H1 (cell line): ENCODE results near the gene MGAT5B. TPM values are rescaled to one million over a fixed set of nuclear protein-coding genes. Genes with fewer than 3 reads are reported as not detected.

Source experiments
- CTCF ChIA-PET: fragments of 300-600 bp; sonication (Branson Sonifier 250); formaldehyde crosslinking; loops from one replicate; lab custom pipeline; 2021; ENCODE audit not compliant: partially characterized antibody; lab: Charles Lee
- POLR2A ChIA-PET: fragments of 300-600 bp; sonication (Branson Sonifier 250); formaldehyde crosslinking; loops from one replicate; lab custom pipeline; 2021; ENCODE audit warnings: inconsistent platforms; ENCODE audit not compliant: partially characterized antibody; lab: Charles Lee
- DNase-seq, 2 experiments: peaks; one replicate each; pipeline versions ENCODE4 v3.0.0 to v3.0.0-alpha.2; 2010 to 2022; ENCODE audit warnings: low spot score in 2 of 2, low read depth in 1 of 2, mixed read lengths in 1 of 2
- FAIRE-seq: peaks from 2 replicates; lab custom pipeline; 2011; peaks lifted over from hg19 to GRCh38; lab: Jason Lieb, UNC
- H2AFZ ChIP-seq: 2 replicates; pipeline ENCODE4 v1.8.1; 2012; ENCODE audit warnings: low read length, inconsistent platforms
- H2AK5ac ChIP-seq: 2 replicates; pipeline ENCODE4 v1.6.1; 2013; ENCODE audit warnings: low read depth, low read length
- H2BK120ac ChIP-seq: replicated peaks from 2 replicates; pipeline ENCODE3; 2013; ENCODE audit warnings: low read depth, low read length, inconsistent platforms
- H2BK12ac ChIP-seq: 2 replicates; pipeline ENCODE4 v1.6.1; 2013; ENCODE audit warnings: low read depth, low read length
- H2BK15ac ChIP-seq: 2 replicates; pipeline ENCODE4 v1.6.1; 2013; ENCODE audit warnings: low read length
- H2BK20ac ChIP-seq: 2 replicates; pipeline ENCODE4 v1.6.1; 2013; ENCODE audit warnings: low read length
- H2BK5ac ChIP-seq: 2 replicates; pipeline ENCODE4 v1.6.1; 2013; ENCODE audit warnings: low read depth, low read length
- H3K14ac ChIP-seq: 2 replicates; pipeline ENCODE4 v1.6.1; 2013; ENCODE audit warnings: inconsistent platforms; ENCODE audit not compliant: insufficient read length
- H3K18ac ChIP-seq: 2 replicates; pipeline ENCODE4 v1.6.1; 2013; ENCODE audit warnings: low read length; ENCODE audit errors: extremely low read depth
- H3K23ac ChIP-seq: 2 replicates; pipeline ENCODE4 v1.6.1; 2013; ENCODE audit warnings: inconsistent platforms; ENCODE audit not compliant: insufficient read length
- H3K23me2 ChIP-seq: 2 replicates; pipeline ENCODE4 v1.6.1; 2013; ENCODE audit warnings: low read depth, low read length
- H3K27ac ChIP-seq: 2 replicates; pipeline ENCODE4 v1.6.1; 2011; ENCODE audit warnings: low read depth, low read length, inconsistent platforms
- H3K27me3 ChIP-seq, 4 experiments: replicated peaks in 1 of 4; 1 replicate in 1 of 4; 2 replicates in 3 of 4; pipeline versions ENCODE4 v1.6.1 to v1.8.1; 2011 to 2013; ENCODE audit warnings: low read length in 3 of 4, mild to moderate bottlenecking in 3 of 4, inconsistent platforms in 2 of 4, mixed read lengths in 2 of 4, moderate library complexity in 1 of 4; ENCODE audit not compliant: control insufficient read depth in 3 of 4, insufficient read depth in 3 of 4; ENCODE audit errors: extremely low read depth in 1 of 4
- H3K36me3 ChIP-seq, 4 experiments: 2 replicates each; pipeline versions ENCODE4 v1.6.1 to v1.8.1; 2011 to 2013; ENCODE audit warnings: mild to moderate bottlenecking in 4 of 4, low read length in 3 of 4, moderate library complexity in 2 of 4, control low read depth in 1 of 4, inconsistent platforms in 1 of 4; ENCODE audit not compliant: insufficient read depth in 4 of 4, control insufficient read depth in 2 of 4
- H3K4ac ChIP-seq: replicated peaks from 2 replicates; pipeline ENCODE3; 2013; ENCODE audit warnings: low read length, low read depth, mixed read lengths, inconsistent platforms; ENCODE audit not compliant: insufficient read length
- H3K4me1 ChIP-seq, 4 experiments: replicated peaks in 1 of 4; 1 replicate in 1 of 4; 2 replicates in 3 of 4; pipeline versions ENCODE4 v1.6.1 to v1.8.1; 2011 to 2013; ENCODE audit warnings: low read length in 3 of 4, inconsistent platforms in 2 of 4, mixed read lengths in 1 of 4; ENCODE audit not compliant: insufficient read depth in 4 of 4, control insufficient read depth in 3 of 4
- H3K4me2 ChIP-seq, 2 experiments: 2 replicates each; pipeline versions ENCODE4 v1.6.1 to v1.8.1; 2011 to 2013; ENCODE audit warnings: low read depth in 2 of 2, low read length in 2 of 2, control low read depth in 1 of 2, inconsistent platforms in 1 of 2, mild to moderate bottlenecking in 1 of 2; ENCODE audit not compliant: insufficient read depth in 1 of 2
- H3K4me3 ChIP-seq, 4 experiments: fragments of 200-600, 300-600 bp in 1 of 4; sonication (generic), shearing (Covaris generic), sonication (Bioruptor Twin) in 1 of 4; 2 replicates each; pipeline versions ENCODE4 v1.5.1 to v1.8.1; 2011 to 2016; ENCODE audit warnings: low read length in 4 of 4, low read depth in 3 of 4, control low read depth in 2 of 4, inconsistent platforms in 2 of 4, mild to moderate bottlenecking in 2 of 4, mixed read lengths in 1 of 4, moderate library complexity in 1 of 4; ENCODE audit not compliant: insufficient read depth in 2 of 4; ENCODE audit errors: extremely low read depth in 1 of 4
- H3K56ac ChIP-seq: replicated peaks from 2 replicates; pipeline ENCODE3; 2013; ENCODE audit warnings: low read depth, mild to moderate bottlenecking, mixed read lengths, low read length, inconsistent platforms; ENCODE audit not compliant: insufficient read length
- H3K79me1 ChIP-seq: 2 replicates; pipeline ENCODE4 v1.6.1; 2013; ENCODE audit warnings: low read depth, low read length, control low read depth
- H3K79me2 ChIP-seq, 2 experiments: 2 replicates each; pipeline versions ENCODE4 v1.6.1 to v1.8.1; 2012 to 2013; ENCODE audit warnings: low read length in 2 of 2, mild to moderate bottlenecking in 2 of 2, inconsistent platforms in 1 of 2; ENCODE audit not compliant: insufficient read depth in 2 of 2, control insufficient read depth in 1 of 2
- H3K9ac ChIP-seq, 4 experiments: replicated peaks in 1 of 4; 1 replicate in 1 of 4; 2 replicates in 3 of 4; pipeline versions ENCODE4 v1.6.1 to v1.8.1; 2011 to 2013; ENCODE audit warnings: low read depth in 3 of 4, low read length in 3 of 4, control low read depth in 2 of 4, mild to moderate bottlenecking in 2 of 4, moderate library complexity in 2 of 4, inconsistent platforms in 1 of 4; ENCODE audit errors: extremely low read depth in 1 of 4
- H3K9me3 ChIP-seq, 2 experiments: 2 replicates each; pipeline versions ENCODE4 v1.6.1 to v1.8.1; 2012 to 2013; ENCODE audit warnings: mild to moderate bottlenecking in 2 of 2, moderate library complexity in 2 of 2, control low read depth in 1 of 2, inconsistent platforms in 1 of 2, low read depth in 1 of 2, low read length in 1 of 2, mixed read lengths in 1 of 2; ENCODE audit not compliant: insufficient read depth in 2 of 2
- H4K20me1 ChIP-seq, 2 experiments: replicated peaks in 1 of 2; 2 replicates each; pipeline versions ENCODE3 to v1.8.1; 2011 to 2013; ENCODE audit warnings: inconsistent platforms in 2 of 2, low read length in 2 of 2, mild to moderate bottlenecking in 1 of 2; ENCODE audit not compliant: insufficient read depth in 2 of 2, control insufficient read depth in 1 of 2
- H4K5ac ChIP-seq: 2 replicates; pipeline ENCODE4 v1.6.1; 2013; ENCODE audit warnings: low read length, low read depth, mixed read lengths, inconsistent platforms; ENCODE audit not compliant: insufficient read length
- H4K8ac ChIP-seq: 2 replicates; pipeline ENCODE4 v1.8.0; 2013; ENCODE audit warnings: mild to moderate bottlenecking, moderate library complexity, low read length, inconsistent platforms; ENCODE audit not compliant: insufficient read depth; ENCODE audit errors: extremely low read depth
- H4K91ac ChIP-seq: replicated peaks from 2 replicates; pipeline ENCODE3; 2013; ENCODE audit warnings: low read length, mixed read lengths, inconsistent platforms; ENCODE audit not compliant: insufficient read length
- ASH2L ChIP-seq: fragments of 200-600, 300-600 bp; sonication (generic); IDR thresholded peaks from one replicate; pipeline ENCODE4 v1.7.1; 2017; ENCODE audit warnings: low read length
- EGR1 ChIP-seq: IDR thresholded peaks from 2 replicates; pipeline ENCODE4 v1.6.1; 2011; ENCODE audit warnings: low read depth, low read length, borderline replicate concordance
- RFX5 ChIP-seq: IDR thresholded peaks from 2 replicates; pipeline ENCODE4 v1.6.1; 2011; ENCODE audit warnings: low read depth, low read length, improper control_type of control experiment, borderline replicate concordance
- WGBS, 2 experiments: shearing (Covaris generic) in 1 of 2; methylation state at CpG; one replicate each; pipeline versions ENCODE4 v1.1.6 to v1.1.7; 2013 to 2015; ENCODE audit warnings: low lambda C conversion rate in 2 of 2, mixed read lengths in 2 of 2, inconsistent platforms in 1 of 2, low coverage in 1 of 2, missing lambda C conversion rate in 1 of 2; ENCODE audit not compliant: insufficient replicate concordance in 2 of 2, insufficient coverage in 1 of 2, insufficient read length in 1 of 2; ENCODE audit errors: extremely low coverage in 1 of 2, missing lambda C conversion rate in 1 of 2; 5-methylcytosine and 5-hydroxymethylcytosine counted together
- polyA plus RNA-seq, 7 experiments: library from polyadenylated mRNA; depleted of rRNA in 3 of 7; stranded (reverse) in 5 of 7; unstranded in 2 of 7; fragments of >200 nt in 5 of 7; fragments of 200-250 nt in 2 of 7; gene quantifications; 1 replicate in 5 of 7; 2 replicates in 1 of 7; 4 replicates in 1 of 7; pipeline versions ENCODE4 v1.2.1 to v1.2.3, GENCODE V29; 2011 to 2013; ENCODE audit warnings: missing spikeins in 2 of 7, mixed read lengths in 2 of 7
- total RNA-seq: library from RNA; stranded (reverse); fragmentation: NEBNext Ultra II Directional; extraction: Animal tissue kit (Norgen Biotek cat#: 25700); gene quantifications from 2 replicates; pipeline ENCODE4 v1.2.1, GENCODE V29; 2021

The MGAT5B gene
- total and polyA plus RNA-seq, 2 of the 8 experiments (the other 6 are each of a cell fraction or from before 2014, with no cell fraction given) = 7.9 to 8.2 TPM

DNA sequence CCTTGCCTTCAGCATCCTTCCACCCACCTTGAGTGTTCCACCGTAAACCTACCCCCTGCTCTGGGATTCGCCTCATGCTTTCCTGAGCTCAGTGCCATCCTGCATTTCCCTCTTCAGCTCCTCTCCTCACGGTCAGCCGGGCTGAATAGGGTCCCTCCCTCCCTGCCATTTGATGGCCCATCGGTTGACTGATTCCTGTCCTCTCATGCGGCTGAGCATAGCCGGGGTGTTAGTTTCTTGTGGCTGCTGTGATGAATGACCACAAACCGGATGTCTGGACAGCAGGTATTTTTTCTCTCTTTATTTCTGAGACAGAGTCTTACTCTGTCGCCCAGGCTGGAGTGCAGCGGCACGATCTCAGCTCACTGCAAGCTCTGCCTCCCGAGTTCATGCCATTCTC lies 44.1 kb upstream of the MGAT5B start:
- Histone ChIP-seq H3K4me2 (no peak overlapping the region), H3K27ac (no peak overlapping the region), H3K4me3 (no peak overlapping the region), H3K36me3 (no peaks in the 10 kb centered on the region), H4K91ac (no peak overlapping the region), H3K4ac (no peak overlapping the region), H4K8ac (no peak overlapping the region), H4K20me1 (no peaks in the 10 kb centered on the region), H3K23ac (no peak overlapping the region), H3K79me1 (no peaks in the 10 kb centered on the region), H2BK12ac (no peak overlapping the region), H3K56ac (no peak overlapping the region), H3K14ac (no peak overlapping the region), H2BK5ac (no peak overlapping the region), H4K5ac (no peak overlapping the region), H2AK5ac (no peak overlapping the region), H2BK20ac (no peak overlapping the region), H3K27me3 (no peaks in the 10 kb centered on the region; a peak in 1 of 7 replicates), H3K9me3 (no peaks in the 10 kb centered on the region), H3K23me2 (no peaks in the 10 kb centered on the region), H2BK120ac (no peak overlapping the region), H2AFZ (no peak overlapping the region), H3K9ac (no peak overlapping the region), H3K79me2 (no peaks in the 10 kb centered on the region), H3K4me1 (no peaks in the 10 kb centered on the region; a peak in 2 of 7 replicates), H2BK15ac (peak overlapping the region; percentile 72; the same call in 1 of the 2 replicates), H3K18ac (no peak overlapping the region)
- FAIRE-seq = no peak
- DNase-seq = no peak
- WGBS, 2 experiments = 90% methylated on average over 12 of the region's 12 CpGs; no CpG with 5 or more reads in 1 of the 2 experiments
- no peak for TF ChIP-seq EGR1
- TF ChIP-seq RFX5 = no peak
- TF ChIP-seq ASH2L = no peak
- CTCF ChIA-PET = interaction anchor here (0.6 to 4.6 kb wide), 6 partner anchors 8 to 495 kb away, joined by 3 to 26 read pairs (median 4); no protein-coding TSS in a partner anchor
- POLR2A ChIA-PET = interaction anchor here (0.6 to 1.5 kb wide), 2 partner anchors 13 to 855 kb away, joined by 3 read pairs; no protein-coding TSS in a partner anchor
